Right atrium auricular region (tissue), 2 donors: Measurements from ENCODE around the gene BRD1. TPM values are rescaled to one million over a fixed set of nuclear protein-coding genes. Genes with fewer than 3 reads are reported as not detected.
A peak's percentile ranks its signal among the peaks of the same experiment; 100 is the strongest.

Experiments
- DNase-seq: peaks from one replicate; pipeline ENCODE4 v3.0.0-alpha.2; 2019; ENCODE audit warnings: low spot score
- H3K27ac ChIP-seq, 2 donors: fragments of 200-600 bp; sonication (generic); 1 replicate in 1 of 2; 2 replicates in 1 of 2; pipeline ENCODE4 v1.5.1; 2016 to 2019
- H3K27me3 ChIP-seq, 2 donors: fragments of 200-600 bp; sonication (generic); one replicate each; pipeline versions ENCODE4 v1.5.1 to v1.6.0; 2017 to 2019
- H3K36me3 ChIP-seq: fragments of 200-600 bp; sonication (generic); one replicate; pipeline ENCODE4 v1.5.1; 2016
- H3K4me1 ChIP-seq, 2 donors: fragments of 200-600 bp; sonication (generic); one replicate each; pipeline versions ENCODE4 v1.5.1 to v1.6.0; 2017 to 2019
- H3K4me3 ChIP-seq, 2 donors: fragments of 200-600 bp; sonication (generic); 1 replicate in 1 of 2; 2 replicates in 1 of 2; pipeline ENCODE4 v1.5.1; 2017 to 2019; ENCODE audit warnings: mild to moderate bottlenecking in 1 of 2, moderate library complexity in 1 of 2
- H3K9me3 ChIP-seq, 2 donors: fragments of 200-600 bp; sonication (generic); one replicate each; pipeline ENCODE4 v1.5.1; 2019
- total RNA-seq, 2 donors: library from RNA; depleted of rRNA; stranded (reverse); fragments of >200 nt; gene quantifications; one replicate each; pipeline ENCODE4 v1.1.0, GENCODE V29; 2016
- TF ChIP-seq, protein P1 (sequence below), 2 donors: fragments of 200-600 bp; sonication (generic); IDR thresholded peaks; one replicate each; pipeline ENCODE4 v1.5.1; 2019; ENCODE audit warnings: antibody characterized with exemption in 2 of 2

The BRD1 gene
- total RNA-seq, 2 donors from 2014 or later: 17.7 to 20.8 TPM

DNA sequence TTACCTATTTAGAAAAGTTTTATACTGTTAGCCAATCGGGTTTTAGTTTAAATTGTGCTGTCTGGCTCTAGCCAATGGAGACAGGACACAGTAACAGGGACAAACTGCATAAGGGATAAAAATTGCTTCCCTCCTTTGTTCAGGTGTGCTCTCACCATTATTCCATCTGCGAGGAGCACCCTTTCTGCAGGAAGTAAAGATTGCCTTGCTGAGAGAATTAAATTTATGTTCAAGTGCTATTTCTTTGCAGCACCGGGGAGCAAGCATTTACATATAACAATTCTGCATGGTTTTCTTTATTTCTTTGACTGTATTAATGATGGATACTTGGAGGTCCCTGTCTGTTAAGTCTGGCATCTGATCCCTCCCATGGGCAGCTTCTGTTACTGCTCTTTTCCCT, 80.5 kb downstream of the BRD1 start:
- no peaks in the 10 kb centered on the region for H3K27me3 ChIP-seq
- no peak overlapping the region for H3K27ac ChIP-seq
- TF ChIP-seq, protein P1, sequence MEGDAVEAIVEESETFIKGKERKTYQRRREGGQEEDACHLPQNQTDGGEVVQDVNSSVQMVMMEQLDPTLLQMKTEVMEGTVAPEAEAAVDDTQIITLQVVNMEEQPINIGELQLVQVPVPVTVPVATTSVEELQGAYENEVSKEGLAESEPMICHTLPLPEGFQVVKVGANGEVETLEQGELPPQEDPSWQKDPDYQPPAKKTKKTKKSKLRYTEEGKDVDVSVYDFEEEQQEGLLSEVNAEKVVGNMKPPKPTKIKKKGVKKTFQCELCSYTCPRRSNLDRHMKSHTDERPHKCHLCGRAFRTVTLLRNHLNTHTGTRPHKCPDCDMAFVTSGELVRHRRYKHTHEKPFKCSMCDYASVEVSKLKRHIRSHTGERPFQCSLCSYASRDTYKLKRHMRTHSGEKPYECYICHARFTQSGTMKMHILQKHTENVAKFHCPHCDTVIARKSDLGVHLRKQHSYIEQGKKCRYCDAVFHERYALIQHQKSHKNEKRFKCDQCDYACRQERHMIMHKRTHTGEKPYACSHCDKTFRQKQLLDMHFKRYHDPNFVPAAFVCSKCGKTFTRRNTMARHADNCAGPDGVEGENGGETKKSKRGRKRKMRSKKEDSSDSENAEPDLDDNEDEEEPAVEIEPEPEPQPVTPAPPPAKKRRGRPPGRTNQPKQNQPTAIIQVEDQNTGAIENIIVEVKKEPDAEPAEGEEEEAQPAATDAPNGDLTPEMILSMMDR (IDR thresholded peaks at IDR 0.05): no peak
- no peaks in the 10 kb centered on the region for H3K4me1 ChIP-seq
- H3K36me3 ChIP-seq: no peaks in the 10 kb centered on the region
- peaks cover 0 to 45% of the 10 kb centered on the region in 2 donors for H3K9me3 ChIP-seq
- H3K4me3 ChIP-seq: no peak overlapping the region
- no peak for DNase-seq

DNA sequence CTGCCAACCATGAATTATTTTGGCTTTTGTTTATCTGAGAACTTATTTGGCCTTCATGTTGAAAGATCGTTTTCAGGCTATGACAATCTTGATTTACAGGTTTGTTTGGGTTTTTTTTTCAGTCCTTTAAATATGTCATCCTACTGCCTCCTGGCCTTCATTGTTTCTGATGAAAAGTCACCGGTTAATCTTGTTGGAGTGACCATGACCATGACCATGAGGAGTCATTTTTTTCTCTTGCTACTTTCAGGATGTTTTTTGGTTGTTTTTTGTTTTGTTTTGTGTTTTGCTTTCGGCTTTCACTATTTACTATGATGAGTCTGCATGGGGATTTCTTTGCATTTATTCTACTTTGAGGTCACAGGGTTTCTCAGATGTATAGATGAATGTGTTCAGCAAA, 81.6 kb downstream of the BRD1 start:
- peaks cover 0 to 45% of the 10 kb centered on the region in 2 donors for H3K9me3 ChIP-seq

DNA sequence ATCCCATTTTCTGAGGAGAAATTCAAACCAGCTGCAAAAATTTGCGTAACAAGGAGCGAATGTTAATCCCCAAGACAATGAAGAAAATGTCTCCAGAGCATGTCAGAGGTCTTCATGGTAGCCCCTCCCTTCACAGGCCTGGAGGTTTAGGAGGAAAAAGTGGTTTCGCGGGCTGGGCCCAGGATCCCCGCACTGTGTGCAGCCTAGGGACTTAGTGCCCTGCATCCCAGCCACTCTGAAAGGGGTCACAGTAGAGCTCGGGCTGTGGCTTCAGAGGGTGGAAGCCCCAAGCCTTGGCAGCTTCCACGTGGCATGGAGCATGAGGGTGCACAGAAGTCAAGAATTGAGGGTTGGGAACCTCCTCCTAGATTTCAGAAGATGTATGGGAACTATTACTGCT, 87.4 kb downstream of the BRD1 start:
- H3K4me3 ChIP-seq: no peak overlapping the region
- DNase-seq: no peak
- H3K27ac ChIP-seq: no peak overlapping the region
- H3K9me3 ChIP-seq: peaks cover 0 to 25% of the 10 kb centered on the region in 2 donors
- no peaks in the 10 kb centered on the region for H3K4me1 ChIP-seq
- H3K27me3 ChIP-seq: no peaks in the 10 kb centered on the region
- TF ChIP-seq, protein P1 (IDR thresholded peaks at IDR 0.05): no peak
- no peaks in the 10 kb centered on the region for H3K36me3 ChIP-seq

More for the DNA sequence above, 81.6 kb downstream of the BRD1 start:
- Histone ChIP-seq H3K27me3 (no peaks in the 10 kb centered on the region), H3K36me3 (no peaks in the 10 kb centered on the region), H3K4me1 (no peaks in the 10 kb centered on the region), H3K27ac (no peak overlapping the region), H3K4me3 (no peak overlapping the region)
- TF ChIP-seq, protein P1 (IDR thresholded peaks at IDR 0.05): no peak
- DNase-seq: no peak

DNA sequence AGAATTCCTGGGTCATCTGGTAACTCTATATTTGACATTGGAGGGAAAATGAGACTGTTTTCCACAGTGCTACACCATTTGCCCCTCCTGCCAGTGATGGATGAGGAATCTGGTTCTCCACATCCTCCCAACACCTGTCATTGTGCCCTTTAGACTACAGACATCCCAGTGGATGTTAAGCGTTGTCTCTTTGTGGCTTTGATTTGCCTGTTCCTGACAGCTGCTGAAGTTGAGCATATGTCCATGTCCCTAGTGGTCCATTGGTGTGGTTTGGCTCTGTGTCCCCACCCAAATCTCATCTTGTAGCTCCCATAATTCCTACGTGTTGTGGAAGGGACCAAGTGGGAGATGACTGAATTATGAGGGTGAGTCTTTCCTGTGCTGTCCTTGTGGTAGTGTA, 88.5 kb downstream of the BRD1 start:
- no peaks in the 10 kb centered on the region for H3K27me3 ChIP-seq
- TF ChIP-seq, protein P1 (IDR thresholded peaks at IDR 0.05): no peak
- no peaks in the 10 kb centered on the region for H3K36me3 ChIP-seq
- no peak overlapping the region for H3K27ac ChIP-seq
- DNase-seq: no peak
- H3K9me3 ChIP-seq: peaks cover 0 to 14% of the 10 kb centered on the region in 2 donors
- H3K4me3 ChIP-seq: no peak overlapping the region
- H3K4me1 ChIP-seq: no peaks in the 10 kb centered on the region

DNA sequence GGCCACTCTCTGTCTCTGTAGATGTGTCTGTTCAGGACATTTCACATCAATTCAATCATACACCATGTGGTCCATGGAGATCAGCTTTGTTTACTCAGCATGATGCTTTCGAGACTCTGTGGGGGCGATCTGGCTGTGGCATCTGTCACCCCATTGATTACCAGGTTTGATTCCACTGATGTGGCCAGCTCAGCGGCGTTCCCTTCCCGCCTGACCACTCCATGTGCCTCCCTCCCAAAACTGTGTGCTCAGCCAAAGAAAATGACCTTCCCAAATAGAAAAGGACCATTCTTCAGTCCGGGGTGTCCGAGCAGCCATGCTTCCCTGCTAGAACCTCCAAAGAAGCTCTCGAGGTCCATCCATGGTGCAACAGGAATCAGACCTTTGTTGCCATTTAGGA, 89.1 kb downstream of the BRD1 start:
- H3K27ac ChIP-seq: no peak overlapping the region
- no peaks in the 10 kb centered on the region for H3K4me1 ChIP-seq
- no peak overlapping the region for H3K4me3 ChIP-seq
- no peaks in the 10 kb centered on the region for H3K27me3 ChIP-seq
- H3K9me3 ChIP-seq: peaks cover 0 to 8% of the 10 kb centered on the region in 2 donors
- no peaks in the 10 kb centered on the region for H3K36me3 ChIP-seq
- TF ChIP-seq, protein P1 (IDR thresholded peaks at IDR 0.05): no peak
- peak; percentile 2 for DNase-seq

DNA sequence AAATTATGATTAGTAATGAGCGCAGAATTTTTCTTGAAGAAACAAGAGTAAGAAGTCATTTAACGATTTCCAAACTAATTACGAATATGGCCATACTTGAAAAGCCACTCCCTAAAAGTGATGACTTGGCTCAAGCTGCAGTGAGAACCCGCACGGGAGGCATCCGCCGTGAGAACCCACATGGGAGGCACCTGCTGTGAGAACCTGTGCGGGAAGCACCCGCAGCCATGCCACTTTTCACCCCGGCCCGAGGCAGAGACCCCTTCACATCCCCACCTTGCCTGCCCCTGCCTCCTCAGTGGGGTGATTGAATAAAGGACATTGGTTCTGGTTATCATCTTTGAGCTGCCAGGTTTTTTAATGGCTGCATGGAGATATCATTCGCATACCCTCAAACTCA, 89.7 kb downstream of the BRD1 start:
- no peak overlapping the region for H3K27ac ChIP-seq
- peaks cover 0 to 2% of the 10 kb centered on the region in 2 donors for H3K9me3 ChIP-seq
- H3K4me1 ChIP-seq: no peaks in the 10 kb centered on the region
- H3K4me3 ChIP-seq: no peak overlapping the region
- H3K36me3 ChIP-seq: no peaks in the 10 kb centered on the region
- DNase-seq: peak; percentile 7
- TF ChIP-seq, protein P1 (IDR thresholded peaks at IDR 0.05): no peak
- H3K27me3 ChIP-seq: no peaks in the 10 kb centered on the region
